ENCODE measurements around the gene CYP19A1.

The CYP19A1 gene

GRCh38 chr15:51227940-51228732 lies 110.3 kb downstream of the CYP19A1 start:
- no peak for TF ChIP-seq CTCF (conservative IDR thresholded peaks at IDR 0.05; ENCODE audit: low read depth, low read length)
- peak; percentile 20 for DNase-seq (ENCODE audit: low read depth)
- no peak overlapping the region for H3K4me3 ChIP-seq (ENCODE audit: low read length)

- DNase-seq (ENCODE audit: low read depth) = no peak
- TF ChIP-seq CTCF (conservative IDR thresholded peaks at IDR 0.05; ENCODE audit: low read depth, low read length) = no peak
- no peak overlapping the region for H3K4me3 ChIP-seq (ENCODE audit: low read length)
Measured at GRCh38 chr15:51226576-51227210, 111.7 kb downstream of the CYP19A1 start.

GRCh38 chr15:51224428-51224827 lies 114.0 kb downstream of the CYP19A1 start:
- H3K4me3 ChIP-seq (ENCODE audit: low read length) = no peak overlapping the region
- DNase-seq (ENCODE audit: low read depth) = no peak
- TF ChIP-seq CTCF (conservative IDR thresholded peaks at IDR 0.05; ENCODE audit: low read depth, low read length) = no peak

GRCh38 chr15:51223771-51224229 lies 114.6 kb downstream of the CYP19A1 start:
- no peak overlapping the region for H3K4me3 ChIP-seq (ENCODE audit: low read length)
- DNase-seq (ENCODE audit: low read depth) = peak; percentile 22
- no peak for TF ChIP-seq CTCF (conservative IDR thresholded peaks at IDR 0.05; ENCODE audit: low read depth, low read length)

GRCh38 chr15:51218299-51218938 lies 120.0 kb downstream of the CYP19A1 start:
- H3K4me3 ChIP-seq (ENCODE audit: low read length) = no peak overlapping the region
- TF ChIP-seq CTCF (conservative IDR thresholded peaks at IDR 0.05; ENCODE audit: low read depth, low read length) = no peak
- DNase-seq (ENCODE audit: low read depth) = no peak

- no peak overlapping the region for H3K4me3 ChIP-seq (ENCODE audit: low read length)
- no peak for TF ChIP-seq CTCF (conservative IDR thresholded peaks at IDR 0.05; ENCODE audit: low read depth, low read length)
- DNase-seq (ENCODE audit: low read depth) = no peak
Measured at GRCh38 chr15:51212909-51213308, 125.5 kb downstream of the CYP19A1 start.
